ENCODE results near the gene XCR1.
"Not testable (repeated sequence)": the region's sequence is repeated elsewhere in the genome, so short reads cannot be mapped to it uniquely, and the experiment has no call there.

Gene XCR1

GRCh38 chr3:46027021-46027705, at the start of gene XCR1:
XCR1 (minus strand) TSS chr3:46027483; CDS start chr3:46021947, 5,536 bp downstream.
- DNase-seq, result no peak

- peak in 1 of 2 experiments; percentile 44 for DNase-seq
Measured at GRCh38 chr3:46076606-46077005, 49.3 kb upstream of the XCR1 start.

- DNase-seq, result no peak
Measured at GRCh38 chr3:46075816-46076215, 48.5 kb upstream of the XCR1 start.

GRCh38 chr3:46071222-46071858, 44.1 kb upstream of the XCR1 start:
- no peak for DNase-seq

GRCh38 chr3:46070595-46071093, 43.4 kb upstream of the XCR1 start:
- DNase-seq, result no peak

GRCh38 chr3:46068501-46068900, 41.2 kb upstream of the XCR1 start:
- DNase-seq, result no peak

- no peak for DNase-seq
Measured at GRCh38 chr3:46067401-46067800, 40.1 kb upstream of the XCR1 start.

GRCh38 chr3:46065750-46066256, 38.5 kb upstream of the XCR1 start:
- DNase-seq, result peak in 1 of 2 experiments; percentile 11

- peak; percentile 84 to 89 for DNase-seq
Measured at GRCh38 chr3:46065294-46065705, 38.0 kb upstream of the XCR1 start.

- no peak for DNase-seq
Measured at GRCh38 chr3:46062679-46063078, 35.4 kb upstream of the XCR1 start.

GRCh38 chr3:46061887-46062286, 34.6 kb upstream of the XCR1 start:
- DNase-seq, result no peak

GRCh38 chr3:46061108-46061720, 33.9 kb upstream of the XCR1 start:
- DNase-seq, result no peak

- peak in 1 of 2 experiments; percentile 9 for DNase-seq
Measured at GRCh38 chr3:46060551-46060950, 33.3 kb upstream of the XCR1 start.

GRCh38 chr3:46059432-46059831, 32.1 kb upstream of the XCR1 start:
- no peak for DNase-seq

- DNase-seq, result no peak
Measured at GRCh38 chr3:46058981-46059380, 31.7 kb upstream of the XCR1 start.

GRCh38 chr3:46057716-46058115, 30.4 kb upstream of the XCR1 start:
- no peak for DNase-seq

GRCh38 chr3:46056686-46057085, 29.4 kb upstream of the XCR1 start:
- no peak for DNase-seq

- DNase-seq, result not testable (repeated sequence)
Measured at GRCh38 chr3:46053761-46054515, 26.7 kb upstream of the XCR1 start.

- not testable (repeated sequence) for DNase-seq
Measured at GRCh38 chr3:46053265-46053664, 26.0 kb upstream of the XCR1 start.

- no peak for DNase-seq
Measured at GRCh38 chr3:46052531-46052930, 25.2 kb upstream of the XCR1 start.

GRCh38 chr3:46049093-46049492, 21.8 kb upstream of the XCR1 start:
- no peak for DNase-seq

- not testable (repeated sequence) for DNase-seq
Measured at GRCh38 chr3:46046231-46046630, 18.9 kb upstream of the XCR1 start.

- DNase-seq, result no peak
Measured at GRCh38 chr3:46038916-46039315, 11.6 kb upstream of the XCR1 start.
